ENCODE data around the gene COL27A1. TPM values are rescaled to one million over a fixed set of nuclear protein-coding genes. Genes with fewer than 3 reads are reported as not detected.

Gene COL27A1
- total RNA-seq, 2 donors from 2014 or later = 8.7 to 54.8 TPM

GRCh38 chr9:114131808-114132549 lies 23.4 kb upstream of the COL27A1 start:
- Histone ChIP-seq H3K4me1 (replicated peaks) (no peaks in the 10 kb centered on the region), H3K9me3 (no peaks in the 10 kb centered on the region), H3K27me3 (replicated peaks; ENCODE audit: insufficient read depth) (no peaks in the 10 kb centered on the region), H3K27ac (no peak overlapping the region), H3K4me3 (no peak overlapping the region), H3K36me3 (no peaks in the 10 kb centered on the region)
- intact Hi-C loops (cut with DNase I) = no loop called here
- 86% methylated on average over 10 of the region's 10 CpGs for WGBS
- no peak for TF ChIP-seq POLR2AphosphoS5 (IDR thresholded peaks at IDR 0.05)
- TF ChIP-seq POLR2A (IDR thresholded peaks at IDR 0.05) = no peak
- no peak for DNase-seq (ENCODE audit: low spot score)

- intact Hi-C loops (cut with DNase I) = no loop called here
- Histone ChIP-seq H3K27ac (no peak overlapping the region), H3K36me3 (no peaks in the 10 kb centered on the region), H3K4me1 (replicated peaks) (no peaks in the 10 kb centered on the region), H3K9me3 (no peaks in the 10 kb centered on the region), H3K4me3 (no peak overlapping the region), H3K27me3 (replicated peaks; ENCODE audit: insufficient read depth) (no peaks in the 10 kb centered on the region)
- DNase-seq (ENCODE audit: low spot score) = no peak
- 93% methylated on average over 7 of the region's 7 CpGs for WGBS
- no peak for TF ChIP-seq CTCF (IDR thresholded peaks at IDR 0.05)
- no peak for TF ChIP-seq POLR2AphosphoS5 (IDR thresholded peaks at IDR 0.05)
- TF ChIP-seq POLR2A (IDR thresholded peaks at IDR 0.05) = no peak
Observed at GRCh38 chr9:114132550-114132918, 22.8 kb upstream of the COL27A1 start.

GRCh38 chr9:114134827-114135396 lies 20.4 kb upstream of the COL27A1 start:
- Histone ChIP-seq H3K27me3 (replicated peaks; ENCODE audit: insufficient read depth) (no peaks in the 10 kb centered on the region), H3K36me3 (no peaks in the 10 kb centered on the region), H3K4me1 (replicated peaks) (no peaks in the 10 kb centered on the region), H3K9me3 (no peaks in the 10 kb centered on the region), H3K27ac (no peak overlapping the region), H3K4me3 (no peak overlapping the region)
- no peak for DNase-seq (ENCODE audit: low spot score)
- TF ChIP-seq CTCF (IDR thresholded peaks at IDR 0.05) = no peak
- no peak for TF ChIP-seq POLR2AphosphoS5 (IDR thresholded peaks at IDR 0.05)
- TF ChIP-seq POLR2A (IDR thresholded peaks at IDR 0.05) = no peak
- intact Hi-C loops (cut with DNase I) = no loop called here
- WGBS = 91% methylated on average over 5 of the region's 5 CpGs

- intact Hi-C loops (cut with DNase I) = no loop called here
- Histone ChIP-seq H3K4me1 (replicated peaks) (no peaks in the 10 kb centered on the region), H3K27me3 (replicated peaks; ENCODE audit: insufficient read depth) (no peaks in the 10 kb centered on the region), H3K9me3 (no peaks in the 10 kb centered on the region), H3K27ac (no peak overlapping the region), H3K36me3 (no peaks in the 10 kb centered on the region), H3K4me3 (no peak overlapping the region)
- WGBS = 96% methylated on average over 6 of the region's 6 CpGs
- no peak for DNase-seq (ENCODE audit: low spot score)
- no peak for TF ChIP-seq CTCF (IDR thresholded peaks at IDR 0.05)
- TF ChIP-seq POLR2A (IDR thresholded peaks at IDR 0.05) = no peak
- TF ChIP-seq POLR2AphosphoS5 (IDR thresholded peaks at IDR 0.05) = no peak
Observed at GRCh38 chr9:114137831-114138230, 17.5 kb upstream of the COL27A1 start.

- no peaks in the 10 kb centered on the region for H3K36me3 ChIP-seq
- no peaks in the 10 kb centered on the region for H3K4me1 ChIP-seq (replicated peaks)
- DNase-seq (ENCODE audit: low spot score) = no peak
- no peak overlapping the region for H3K4me3 ChIP-seq
- H3K9me3 ChIP-seq = no peaks in the 10 kb centered on the region
- TF ChIP-seq CTCF (IDR thresholded peaks at IDR 0.05) = no peak
- TF ChIP-seq POLR2AphosphoS5 (IDR thresholded peaks at IDR 0.05) = no peak
- no peak for TF ChIP-seq POLR2A (IDR thresholded peaks at IDR 0.05)
- no peak overlapping the region for H3K27ac ChIP-seq
- no peaks in the 10 kb centered on the region for H3K27me3 ChIP-seq (replicated peaks; ENCODE audit: insufficient read depth)
- WGBS = 79% methylated on average over 8 of the region's 8 CpGs
- intact Hi-C loops (cut with DNase I) = no loop called here
Observed at GRCh38 chr9:114138552-114138971, 16.8 kb upstream of the COL27A1 start.

All from prostate gland (tissue), 2 donors.